Central memory CD8-positive, alpha-beta T cell (primary cell): Measurements from ENCODE around the gene FAT1.
"Not testable (repeated sequence)": the region's sequence is repeated elsewhere in the genome, so short reads cannot be mapped to it uniquely, and the experiment has no call there.

Experiments used
- ATAC-seq: fragments of 150-1000 bp; cut with Tn5 transposase; replicated peaks from 2 replicates; pipeline ENCODE4 v1.10.0; 2022; ENCODE audit warnings: mild to moderate bottlenecking, moderate FRiP score, moderate number of reproducible peaks; ENCODE audit not compliant: poor library complexity, severe bottlenecking; ENCODE audit errors: extremely low read depth
- DNase-seq, 2 donors: peaks; one replicate each; pipeline ENCODE4 v3.0.0; 2021; ENCODE audit warnings: low spot score in 2 of 2
- H3K27ac Mint-ChIP-seq: one replicate; pipeline ENCODE4 v1.8.0; 2022; ENCODE audit warnings: low read depth, mild to moderate bottlenecking, moderate library complexity, mixed read lengths
- H3K27me3 Mint-ChIP-seq: one replicate; pipeline ENCODE4 v1.8.0; 2022; ENCODE audit warnings: mixed read lengths
- H3K36me3 Mint-ChIP-seq: one replicate; pipeline ENCODE4 v1.8.0; 2022; ENCODE audit warnings: mild to moderate bottlenecking, moderate library complexity, mixed read lengths; ENCODE audit not compliant: insufficient read depth
- H3K4me1 Mint-ChIP-seq: one replicate; pipeline ENCODE4 v1.8.0; 2022; ENCODE audit warnings: mixed read lengths
- H3K4me3 Mint-ChIP-seq: one replicate; pipeline ENCODE4 v1.8.0; 2022; ENCODE audit warnings: mild to moderate bottlenecking, moderate library complexity, mixed read lengths
- H3K9me3 Mint-ChIP-seq: one replicate; pipeline ENCODE4 v1.8.0; 2022; ENCODE audit warnings: mixed read lengths

FAT1 gene

GRCh38 chr4:186761393-186761792, 37.7 kb upstream of the FAT1 start:
- no peak for ATAC-seq
- H3K4me3 Mint-ChIP-seq, result no peak overlapping the region
- no peak overlapping the region for H3K27ac Mint-ChIP-seq

GRCh38 chr4:186760576-186760975, 36.9 kb upstream of the FAT1 start:
- no peaks in the 10 kb centered on the region for H3K4me1 Mint-ChIP-seq
- no peak for DNase-seq
- no peaks in the 10 kb centered on the region for H3K36me3 Mint-ChIP-seq
- ATAC-seq, result no peak
- H3K27me3 Mint-ChIP-seq, result no peaks in the 10 kb centered on the region
- H3K9me3 Mint-ChIP-seq, result peaks cover 33% of the 10 kb centered on the region
- H3K4me3 Mint-ChIP-seq, result no peak overlapping the region
- no peak overlapping the region for H3K27ac Mint-ChIP-seq

More at GRCh38 chr4:186761393-186761792, 37.7 kb upstream of the FAT1 start:
- Mint-ChIP-seq H3K36me3 (no peaks in the 10 kb centered on the region), H3K9me3 (peaks cover 26% of the 10 kb centered on the region), H3K27me3 (no peaks in the 10 kb centered on the region), H3K4me1 (no peaks in the 10 kb centered on the region)
- DNase-seq, result no peak

GRCh38 chr4:186759990-186760389, 36.3 kb upstream of the FAT1 start:
- Mint-ChIP-seq H3K36me3 (no peaks in the 10 kb centered on the region), H3K27me3 (no peaks in the 10 kb centered on the region), H3K27ac (no peak overlapping the region), H3K4me3 (no peak overlapping the region), H3K9me3 (peaks cover 33% of the 10 kb centered on the region), H3K4me1 (no peaks in the 10 kb centered on the region)
- DNase-seq, result no peak
- ATAC-seq, result no peak

GRCh38 chr4:186758929-186759682, 35.5 kb upstream of the FAT1 start:
- no peaks in the 10 kb centered on the region for H3K4me1 Mint-ChIP-seq
- ATAC-seq, result no peak

GRCh38 chr4:186757696-186758355, 34.2 kb upstream of the FAT1 start:
- Mint-ChIP-seq H3K4me1 (no peaks in the 10 kb centered on the region), H3K4me3 (no peak overlapping the region)
- no peak for ATAC-seq

More at GRCh38 chr4:186758929-186759682, 35.5 kb upstream of the FAT1 start:
- H3K9me3 Mint-ChIP-seq, result peaks cover 33% of the 10 kb centered on the region
- DNase-seq, result no peak
- H3K27me3 Mint-ChIP-seq, result no peaks in the 10 kb centered on the region
- no peak overlapping the region for H3K27ac Mint-ChIP-seq
- no peak overlapping the region for H3K4me3 Mint-ChIP-seq
- H3K36me3 Mint-ChIP-seq, result no peaks in the 10 kb centered on the region

GRCh38 chr4:186756550-186756949, 32.9 kb upstream of the FAT1 start:
- H3K9me3 Mint-ChIP-seq, result peaks cover 33% of the 10 kb centered on the region
- H3K27me3 Mint-ChIP-seq, DNase-seq, H3K4me3 Mint-ChIP-seq, H3K27ac Mint-ChIP-seq, H3K4me1 Mint-ChIP-seq, ATAC-seq, H3K36me3 Mint-ChIP-seq: not testable (repeated sequence)

More at GRCh38 chr4:186757696-186758355, 34.2 kb upstream of the FAT1 start:
- no peak for DNase-seq
- Mint-ChIP-seq H3K27ac (no peak overlapping the region), H3K36me3 (no peaks in the 10 kb centered on the region), H3K9me3 (peaks cover 33% of the 10 kb centered on the region), H3K27me3 (no peaks in the 10 kb centered on the region)

- H3K4me3 Mint-ChIP-seq, result no peak overlapping the region
- H3K4me1 Mint-ChIP-seq, result no peaks in the 10 kb centered on the region
- ATAC-seq (no peak), DNase-seq (no peak)
- H3K27ac Mint-ChIP-seq, result no peak overlapping the region
- peaks cover 29% of the 10 kb centered on the region for H3K9me3 Mint-ChIP-seq
- no peaks in the 10 kb centered on the region for H3K36me3 Mint-ChIP-seq
- H3K27me3 Mint-ChIP-seq, result no peaks in the 10 kb centered on the region
Measured at GRCh38 chr4:186755550-186756519, 32.2 kb upstream of the FAT1 start.

GRCh38 chr4:186754976-186755375, 31.3 kb upstream of the FAT1 start:
- Mint-ChIP-seq H3K27ac (no peak overlapping the region), H3K36me3 (no peaks in the 10 kb centered on the region), H3K27me3 (no peaks in the 10 kb centered on the region), H3K4me3 (no peak overlapping the region), H3K4me1 (no peaks in the 10 kb centered on the region), H3K9me3 (peaks cover 27% of the 10 kb centered on the region)
- no peak for DNase-seq
- ATAC-seq, result no peak

- no peaks in the 10 kb centered on the region for H3K4me1 Mint-ChIP-seq
- no peaks in the 10 kb centered on the region for H3K27me3 Mint-ChIP-seq
- DNase-seq (no peak), ATAC-seq (no peak)
- H3K27ac Mint-ChIP-seq, result no peak overlapping the region
- H3K36me3 Mint-ChIP-seq, result no peaks in the 10 kb centered on the region
- no peak overlapping the region for H3K4me3 Mint-ChIP-seq
- H3K9me3 Mint-ChIP-seq, result peaks cover 17% of the 10 kb centered on the region
Measured at GRCh38 chr4:186752325-186752724, 28.7 kb upstream of the FAT1 start.

GRCh38 chr4:186749611-186750281, 26.1 kb upstream of the FAT1 start:
- no peak overlapping the region for H3K27ac Mint-ChIP-seq
- no peaks in the 10 kb centered on the region for H3K36me3 Mint-ChIP-seq
- H3K9me3 Mint-ChIP-seq, result no peaks in the 10 kb centered on the region
- no peak overlapping the region for H3K4me3 Mint-ChIP-seq
- H3K27me3 Mint-ChIP-seq, result no peaks in the 10 kb centered on the region
- ATAC-seq (no peak), DNase-seq (no peak)
- no peaks in the 10 kb centered on the region for H3K4me1 Mint-ChIP-seq

- no peaks in the 10 kb centered on the region for H3K27me3 Mint-ChIP-seq
- no peak overlapping the region for H3K4me3 Mint-ChIP-seq
- DNase-seq (no peak), ATAC-seq (no peak)
- no peak overlapping the region for H3K27ac Mint-ChIP-seq
- no peaks in the 10 kb centered on the region for H3K4me1 Mint-ChIP-seq
- no peaks in the 10 kb centered on the region for H3K36me3 Mint-ChIP-seq
- H3K9me3 Mint-ChIP-seq, result no peaks in the 10 kb centered on the region
Measured at GRCh38 chr4:186746581-186746980, 22.9 kb upstream of the FAT1 start.

- peaks cover 6% of the 10 kb centered on the region for H3K9me3 Mint-ChIP-seq
- no peaks in the 10 kb centered on the region for H3K4me1 Mint-ChIP-seq
- no peak overlapping the region for H3K27ac Mint-ChIP-seq
- H3K27me3 Mint-ChIP-seq, result no peaks in the 10 kb centered on the region
- DNase-seq (no peak), ATAC-seq (no peak)
- H3K36me3 Mint-ChIP-seq, result no peaks in the 10 kb centered on the region
- H3K4me3 Mint-ChIP-seq, result no peak overlapping the region
Measured at GRCh38 chr4:186743261-186743660, 19.6 kb upstream of the FAT1 start.
